PC-3 (cell line): ENCODE results near the gene PSRC1. TPM values are rescaled to one million over a fixed set of nuclear protein-coding genes. Genes with fewer than 3 reads are reported as not detected.

ENCODE experiments used
- ATAC-seq: fragments of 200-7000 bp; cut with Tn5 transposase; 2 replicates; pipeline ENCODE4 v1.9.1; 2020; ENCODE audit warnings: mild to moderate bottlenecking, moderate library complexity
- BruUV-seq: library from RNA; stranded (reverse); fragments of 400-500 nt; replicated peaks from 2 replicates; lab custom pipeline; 2021; lab: Mats Ljungman, UMichigan
- CTCF ChIA-PET: fragments of 300-600 bp; sonication (Branson Sonifier 250); formaldehyde crosslinking; loops from one replicate; lab custom pipeline; 2022; ENCODE audit warnings: antibody characterized with exemption; lab: Charles Lee
- POLR2A ChIA-PET: fragments of 300-600 bp; sonication (Branson Sonifier 250); formaldehyde crosslinking; loops from one replicate; lab custom pipeline; 2022; ENCODE audit warnings: antibody characterized with exemption; ENCODE audit not compliant: unreplicated experiment; lab: Charles Lee
- DNase-seq: peaks from one replicate; pipeline ENCODE4 v3.0.0-alpha.2; 2015
- H2AFZ ChIP-seq: fragments of 300-600 bp; sonication (generic); 2 replicates; pipeline ENCODE4 v1.6.0; 2016; ENCODE audit warnings: antibody characterized with exemption, low read length
- H3F3A ChIP-seq: fragments of 300-600 bp; sonication (generic); one replicate; pipeline ENCODE4 v1.6.0; 2017; ENCODE audit warnings: antibody characterized with exemption, low read length, control low read depth, mild to moderate bottlenecking; ENCODE audit not compliant: unreplicated experiment
- H3K27ac ChIP-seq: fragments of 300-600 bp; sonication (generic); 2 replicates; pipeline ENCODE4 v1.5.1; 2016; ENCODE audit warnings: mild to moderate bottlenecking, low read length
- H3K27me3 ChIP-seq: fragments of 300-600 bp; sonication (generic); 2 replicates; pipeline ENCODE4 v1.6.1; 2016; ENCODE audit warnings: low read length, mixed read lengths
- H3K36me3 ChIP-seq: fragments of 300-600 bp; sonication (generic); 2 replicates; pipeline ENCODE4 v1.6.1; 2016; ENCODE audit warnings: low read depth, mixed run types, low read length, mixed read lengths
- H3K4me1 ChIP-seq: fragments of 300-600 bp; sonication (generic); 2 replicates; pipeline ENCODE4 v1.5.1; 2016; ENCODE audit warnings: low read length; ENCODE audit not compliant: insufficient read depth
- H3K4me2 ChIP-seq: fragments of 300-600 bp; sonication (generic); 2 replicates; pipeline ENCODE4 v1.6.0; 2016; ENCODE audit warnings: low read length
- H3K4me3 ChIP-seq: fragments of 300-600 bp; sonication (generic); 2 replicates; pipeline ENCODE4 v1.5.1; 2016; ENCODE audit warnings: mild to moderate bottlenecking, low read length, mixed read lengths
- H3K79me2 ChIP-seq: fragments of 300-600 bp; sonication (generic); 2 replicates; pipeline ENCODE4 v1.6.1; 2017; ENCODE audit warnings: low read length, mixed read lengths
- H3K9ac ChIP-seq: fragments of 300-600 bp; sonication (generic); 2 replicates; pipeline ENCODE4 v1.6.0; 2016; ENCODE audit warnings: mild to moderate bottlenecking, low read length
- H3K9me2 ChIP-seq: fragments of 300-600 bp; sonication (generic); replicated peaks from 2 replicates; pipeline ENCODE4 v1.6.1; 2016; ENCODE audit warnings: mixed run types, low read length, mixed read lengths
- H3K9me3 ChIP-seq: fragments of 300-600 bp; sonication (generic); 2 replicates; pipeline ENCODE4 v1.6.1; 2016; ENCODE audit warnings: low read length, mixed read lengths
- H4K20me1 ChIP-seq: fragments of 300-600 bp; sonication (generic); 2 replicates; pipeline ENCODE4 v1.6.1; 2016; ENCODE audit warnings: low read length, mixed read lengths
- EZH2 ChIP-seq: fragments of 300-600 bp; sonication (generic); IDR thresholded peaks from one replicate; pipeline ENCODE4 v1.6.1; 2017; ENCODE audit warnings: antibody characterized with exemption, mild to moderate bottlenecking, low read length; ENCODE audit not compliant: unreplicated experiment
- EZH2phosphoT487 ChIP-seq: fragments of 300-600 bp; sonication (generic); IDR thresholded peaks from 2 replicates; pipeline ENCODE4 v1.6.1; 2018; ENCODE audit warnings: mild to moderate bottlenecking, antibody characterized with exemption, low read length, borderline replicate concordance
- intact Hi-C: fragments of 100-400 bp; cut with micrococcal nuclease; formaldehyde crosslinking; loops from 2 replicates; pipeline ENCODE4 v1.9.0; 2023
- total RNA-seq: library from RNA; depleted of rRNA; stranded (reverse); fragments of >200 nt; gene quantifications from 2 replicates; pipeline ENCODE4 v1.2.3, GENCODE V29; 2014
- TF ChIP-seq, protein P1 (sequence below): fragments of 300-600 bp; sonication (generic); conservative IDR thresholded peaks from 2 replicates; pipeline ENCODE4 v1.5.1; 2017; ENCODE audit warnings: antibody characterized with exemption, low read depth, mild to moderate bottlenecking, low read length

Gene PSRC1
- total RNA-seq, 1 experiment from 2014 or later, result 33.8 TPM

DNA sequence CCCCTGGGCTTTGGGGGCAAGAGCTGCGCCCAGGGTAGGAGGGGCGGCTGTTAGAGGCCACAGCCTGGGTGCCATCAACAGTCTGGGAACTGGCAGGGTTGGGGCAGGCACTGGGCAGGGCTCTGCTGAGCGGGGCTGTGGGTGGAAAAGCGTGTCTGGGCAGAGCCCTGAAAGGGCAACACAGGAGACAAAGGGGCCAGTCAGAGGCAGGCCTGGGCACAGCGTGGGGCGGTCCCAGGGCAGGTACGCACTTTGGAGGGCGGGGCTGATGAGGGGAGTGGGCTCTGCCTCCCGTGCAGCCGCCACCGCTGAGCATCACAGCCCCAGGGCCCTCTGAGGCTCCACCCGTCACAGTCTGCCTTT, 19.7 kb downstream of the PSRC1 start:
- H3K9me3 ChIP-seq, result no peaks in the 10 kb centered on the region
- intact Hi-C loops, result loop anchor here (1.0 kb wide), 3 partner anchors 11 to 174 kb away; no protein-coding TSS in a partner anchor
- peaks cover 10% of the 10 kb centered on the region for H3K4me1 ChIP-seq
- no peaks in the 10 kb centered on the region for H3K27me3 ChIP-seq
- no peaks in the 10 kb centered on the region for H3K9me2 ChIP-seq
- no peak overlapping the region for H3K9ac ChIP-seq
- CTCF ChIA-PET, result interaction anchor here (1.2 kb wide), 1 partner anchor 62 kb away, joined by 4 read pairs; no protein-coding TSS in a partner anchor
- H3K79me2 ChIP-seq, result no peaks in the 10 kb centered on the region
- no peak overlapping the region for H3K4me3 ChIP-seq
- BruUV-seq, result no TSS peak
- H3F3A ChIP-seq, result no peaks in the 10 kb centered on the region
- no peaks in the 10 kb centered on the region for H3K36me3 ChIP-seq
- POLR2A ChIA-PET, result no interaction called here
- H2AFZ ChIP-seq, result no peak overlapping the region
- no peak overlapping the region for H3K27ac ChIP-seq
- no peak overlapping the region for H3K4me2 ChIP-seq
- ATAC-seq (peak; percentile 2; the same call in 1 of the 2 replicates), DNase-seq (no peak)
- no peaks in the 10 kb centered on the region for H4K20me1 ChIP-seq
- TF ChIP-seq EZH2, result no peak

DNA sequence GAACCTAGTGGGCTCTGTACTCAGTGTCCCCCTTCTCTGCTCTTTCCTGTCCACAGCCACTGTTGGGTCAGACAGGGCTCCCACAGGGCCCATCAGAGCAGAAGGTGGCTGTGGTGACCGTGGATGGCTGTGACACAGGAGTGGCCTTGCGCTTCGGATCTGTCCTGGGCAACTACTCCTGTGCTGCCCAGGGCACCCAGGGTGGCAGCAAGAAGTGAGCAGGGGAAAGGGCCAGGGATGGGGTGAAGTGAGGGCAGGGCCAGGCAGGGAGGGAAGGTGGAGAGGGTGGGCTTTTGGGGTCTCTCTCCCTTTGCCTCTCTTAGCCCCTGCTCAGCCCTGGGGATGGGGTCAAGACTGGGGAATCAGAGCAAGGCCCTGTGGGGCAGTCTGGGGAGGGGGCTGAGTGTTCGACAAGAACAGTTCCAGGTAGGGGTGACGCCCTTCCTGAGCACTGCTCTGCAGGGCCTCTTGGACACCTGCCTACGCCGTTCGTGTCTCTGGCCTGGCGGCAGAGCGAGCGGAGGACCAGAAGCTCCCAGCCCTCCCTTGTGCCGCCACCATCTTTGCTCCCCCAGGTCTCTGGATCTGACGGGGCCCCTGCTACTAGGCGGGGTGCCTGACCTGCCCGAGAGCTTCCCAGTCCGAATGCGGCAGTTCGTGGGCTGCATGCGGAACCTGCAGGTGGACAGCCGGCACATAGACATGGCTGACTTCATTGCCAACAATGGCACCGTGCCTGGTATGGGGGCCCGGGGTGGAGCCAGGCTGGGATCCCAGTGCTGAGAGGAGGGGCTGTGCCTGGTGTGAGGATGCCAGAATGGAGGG, 20.5 kb downstream of the PSRC1 start:
- H3K9ac ChIP-seq, result no peak overlapping the region

DNA sequence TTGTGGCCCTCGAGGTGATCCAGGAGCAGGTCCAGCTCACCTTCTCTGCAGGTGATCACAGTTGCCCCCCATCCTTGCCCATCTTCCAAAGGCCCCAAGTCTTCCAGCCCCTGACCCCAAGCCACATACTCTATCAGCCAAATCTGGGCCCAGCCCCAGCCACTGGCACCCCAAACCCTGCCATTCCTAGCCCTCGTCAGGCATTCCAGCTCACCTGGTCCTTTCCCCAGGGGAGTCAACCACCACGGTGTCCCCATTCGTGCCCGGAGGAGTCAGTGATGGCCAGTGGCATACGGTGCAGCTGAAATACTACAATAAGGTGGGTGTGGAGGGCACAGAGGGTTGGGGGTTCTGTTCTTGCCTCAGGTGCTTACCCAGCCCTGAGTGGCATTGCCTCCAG, 21.4 kb downstream of the PSRC1 start:
- H4K20me1 ChIP-seq, result no peaks in the 10 kb centered on the region
- no peak overlapping the region for H3K27ac ChIP-seq
- no peak for DNase-seq
- no peak overlapping the region for H2AFZ ChIP-seq
- no peaks in the 10 kb centered on the region for H3K9me2 ChIP-seq
- no peak overlapping the region for H3K9ac ChIP-seq
- H3F3A ChIP-seq, result no peaks in the 10 kb centered on the region
- intact Hi-C loops, result no loop called here
- no peak overlapping the region for H3K4me3 ChIP-seq
- no peaks in the 10 kb centered on the region for H3K9me3 ChIP-seq
- no peaks in the 10 kb centered on the region for H3K79me2 ChIP-seq
- BruUV-seq, result no TSS peak
- TF ChIP-seq EZH2 (no peak), EZH2phosphoT487 (no peak)
- TF ChIP-seq, protein P1, sequence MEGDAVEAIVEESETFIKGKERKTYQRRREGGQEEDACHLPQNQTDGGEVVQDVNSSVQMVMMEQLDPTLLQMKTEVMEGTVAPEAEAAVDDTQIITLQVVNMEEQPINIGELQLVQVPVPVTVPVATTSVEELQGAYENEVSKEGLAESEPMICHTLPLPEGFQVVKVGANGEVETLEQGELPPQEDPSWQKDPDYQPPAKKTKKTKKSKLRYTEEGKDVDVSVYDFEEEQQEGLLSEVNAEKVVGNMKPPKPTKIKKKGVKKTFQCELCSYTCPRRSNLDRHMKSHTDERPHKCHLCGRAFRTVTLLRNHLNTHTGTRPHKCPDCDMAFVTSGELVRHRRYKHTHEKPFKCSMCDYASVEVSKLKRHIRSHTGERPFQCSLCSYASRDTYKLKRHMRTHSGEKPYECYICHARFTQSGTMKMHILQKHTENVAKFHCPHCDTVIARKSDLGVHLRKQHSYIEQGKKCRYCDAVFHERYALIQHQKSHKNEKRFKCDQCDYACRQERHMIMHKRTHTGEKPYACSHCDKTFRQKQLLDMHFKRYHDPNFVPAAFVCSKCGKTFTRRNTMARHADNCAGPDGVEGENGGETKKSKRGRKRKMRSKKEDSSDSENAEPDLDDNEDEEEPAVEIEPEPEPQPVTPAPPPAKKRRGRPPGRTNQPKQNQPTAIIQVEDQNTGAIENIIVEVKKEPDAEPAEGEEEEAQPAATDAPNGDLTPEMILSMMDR, result no peak
- H3K36me3 ChIP-seq, result no peaks in the 10 kb centered on the region
- no peaks in the 10 kb centered on the region for H3K27me3 ChIP-seq
- peaks cover 12% of the 10 kb centered on the region for H3K4me1 ChIP-seq
- ChIA-PET CTCF (no interaction called here), POLR2A (no interaction called here)
- H3K4me2 ChIP-seq, result no peak overlapping the region
- ATAC-seq, result no peak

More for the DNA sequence above, 20.5 kb downstream of the PSRC1 start:
- Histone ChIP-seq H3K4me1 (peaks cover 13% of the 10 kb centered on the region), H3F3A (no peaks in the 10 kb centered on the region), H3K4me2 (no peak overlapping the region), H4K20me1 (no peaks in the 10 kb centered on the region), H3K9me3 (no peaks in the 10 kb centered on the region), H3K9me2 (no peaks in the 10 kb centered on the region), H3K79me2 (no peaks in the 10 kb centered on the region), H3K27me3 (no peaks in the 10 kb centered on the region), H3K36me3 (no peaks in the 10 kb centered on the region), H3K27ac (no peak overlapping the region), H2AFZ (no peak overlapping the region), H3K4me3 (no peak overlapping the region)
- intact Hi-C loops, result loop anchor here (1.0 kb wide), 3 partner anchors 12 to 173 kb away; no protein-coding TSS in a partner anchor
- DNase-seq (no peak), ATAC-seq (no peak)
- no TSS peak for BruUV-seq
- CTCF ChIA-PET, result interaction anchor here (0.6 kb wide), 1 partner anchor 137 kb away, joined by 6 read pairs; no protein-coding TSS in a partner anchor
- TF ChIP-seq EZH2, result no peak
- TF ChIP-seq, protein P1, result no peak
- no peak for TF ChIP-seq EZH2phosphoT487
- POLR2A ChIA-PET, result no interaction called here
